Ishikawa (cell line): ENCODE results near the gene DRC7.

Experiments
- CEBPB ChIP-seq: IDR thresholded peaks from 2 replicates; pipeline ENCODE4 v1.6.1; 2012
- TAF1 ChIP-seq: IDR thresholded peaks from 2 replicates; pipeline ENCODE4 v1.6.1; 2012; ENCODE audit warnings: low read depth, mild to moderate bottlenecking
- YY1 ChIP-seq: IDR thresholded peaks from 2 replicates; pipeline ENCODE4 v1.6.1; 2012; ENCODE audit warnings: low read depth
- TF ChIP-seq, protein P1 (sequence below): IDR thresholded peaks from 2 replicates; pipeline ENCODE4 v1.6.1; 2012

DNA sequence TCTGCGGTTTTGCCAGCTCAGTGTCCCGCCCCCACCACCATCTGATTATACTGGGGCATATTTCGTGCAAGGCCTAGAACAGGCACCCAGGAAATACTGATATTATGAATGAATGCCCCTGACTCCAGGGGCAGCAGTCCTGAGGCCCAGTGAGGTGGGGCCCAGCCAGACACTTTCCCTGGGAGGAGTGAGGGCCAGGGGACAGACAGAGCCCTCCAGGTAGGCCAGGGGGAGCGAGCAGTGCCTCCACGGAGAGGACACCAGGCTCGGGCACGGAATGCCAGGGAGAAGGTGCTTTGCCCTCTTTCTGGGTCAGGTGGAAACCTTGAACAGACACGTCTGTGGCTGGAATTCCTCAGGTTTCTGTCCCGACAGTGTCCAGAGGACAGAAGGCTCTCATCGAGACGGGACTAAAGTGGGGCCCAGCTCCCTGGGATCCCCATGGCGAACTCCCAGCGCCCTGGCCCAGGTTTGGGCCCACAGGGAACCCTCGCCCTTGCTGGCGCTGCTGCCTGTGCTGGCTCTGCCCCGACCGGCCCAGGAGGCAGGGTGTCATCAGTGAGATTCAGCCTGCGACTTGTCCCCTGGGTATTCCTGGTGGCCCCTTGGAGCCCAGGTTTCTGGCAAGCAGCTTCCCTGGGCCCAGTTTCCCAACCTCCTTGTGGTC is 45.3 kb downstream of the DRC7 start:
- TF ChIP-seq, protein P1, sequence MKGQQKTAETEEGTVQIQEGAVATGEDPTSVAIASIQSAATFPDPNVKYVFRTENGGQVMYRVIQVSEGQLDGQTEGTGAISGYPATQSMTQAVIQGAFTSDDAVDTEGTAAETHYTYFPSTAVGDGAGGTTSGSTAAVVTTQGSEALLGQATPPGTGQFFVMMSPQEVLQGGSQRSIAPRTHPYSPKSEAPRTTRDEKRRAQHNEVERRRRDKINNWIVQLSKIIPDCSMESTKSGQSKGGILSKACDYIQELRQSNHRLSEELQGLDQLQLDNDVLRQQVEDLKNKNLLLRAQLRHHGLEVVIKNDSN: no peak
- no peak for TF ChIP-seq YY1
- no peak for TF ChIP-seq CEBPB
- no peak for TF ChIP-seq TAF1
